ENCODE results near the gene MDGA2.

MDGA2 gene

GRCh38 chr14:46988312-46988711, 687.1 kb downstream of the MDGA2 start:
- no peak overlapping the region for H3K4me3 ChIP-seq (replicated peaks; ENCODE audit: low read depth, low read length)
- DNase-seq (ENCODE audit: extremely low read depth, insufficient read length), result no peak
- no peaks in the 10 kb centered on the region for H3K36me3 ChIP-seq (ENCODE audit: control insufficient read depth, insufficient read depth, low read length)
- TF ChIP-seq, protein P1, sequence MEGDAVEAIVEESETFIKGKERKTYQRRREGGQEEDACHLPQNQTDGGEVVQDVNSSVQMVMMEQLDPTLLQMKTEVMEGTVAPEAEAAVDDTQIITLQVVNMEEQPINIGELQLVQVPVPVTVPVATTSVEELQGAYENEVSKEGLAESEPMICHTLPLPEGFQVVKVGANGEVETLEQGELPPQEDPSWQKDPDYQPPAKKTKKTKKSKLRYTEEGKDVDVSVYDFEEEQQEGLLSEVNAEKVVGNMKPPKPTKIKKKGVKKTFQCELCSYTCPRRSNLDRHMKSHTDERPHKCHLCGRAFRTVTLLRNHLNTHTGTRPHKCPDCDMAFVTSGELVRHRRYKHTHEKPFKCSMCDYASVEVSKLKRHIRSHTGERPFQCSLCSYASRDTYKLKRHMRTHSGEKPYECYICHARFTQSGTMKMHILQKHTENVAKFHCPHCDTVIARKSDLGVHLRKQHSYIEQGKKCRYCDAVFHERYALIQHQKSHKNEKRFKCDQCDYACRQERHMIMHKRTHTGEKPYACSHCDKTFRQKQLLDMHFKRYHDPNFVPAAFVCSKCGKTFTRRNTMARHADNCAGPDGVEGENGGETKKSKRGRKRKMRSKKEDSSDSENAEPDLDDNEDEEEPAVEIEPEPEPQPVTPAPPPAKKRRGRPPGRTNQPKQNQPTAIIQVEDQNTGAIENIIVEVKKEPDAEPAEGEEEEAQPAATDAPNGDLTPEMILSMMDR (IDR thresholded peaks at IDR 0.05; ENCODE audit: insufficient read depth, low read length, poor library complexity, severe bottlenecking), result no peak
- no peaks in the 10 kb centered on the region for H3K27me3 ChIP-seq (replicated peaks; ENCODE audit: control insufficient read depth, insufficient read depth, low read length)

DNA sequence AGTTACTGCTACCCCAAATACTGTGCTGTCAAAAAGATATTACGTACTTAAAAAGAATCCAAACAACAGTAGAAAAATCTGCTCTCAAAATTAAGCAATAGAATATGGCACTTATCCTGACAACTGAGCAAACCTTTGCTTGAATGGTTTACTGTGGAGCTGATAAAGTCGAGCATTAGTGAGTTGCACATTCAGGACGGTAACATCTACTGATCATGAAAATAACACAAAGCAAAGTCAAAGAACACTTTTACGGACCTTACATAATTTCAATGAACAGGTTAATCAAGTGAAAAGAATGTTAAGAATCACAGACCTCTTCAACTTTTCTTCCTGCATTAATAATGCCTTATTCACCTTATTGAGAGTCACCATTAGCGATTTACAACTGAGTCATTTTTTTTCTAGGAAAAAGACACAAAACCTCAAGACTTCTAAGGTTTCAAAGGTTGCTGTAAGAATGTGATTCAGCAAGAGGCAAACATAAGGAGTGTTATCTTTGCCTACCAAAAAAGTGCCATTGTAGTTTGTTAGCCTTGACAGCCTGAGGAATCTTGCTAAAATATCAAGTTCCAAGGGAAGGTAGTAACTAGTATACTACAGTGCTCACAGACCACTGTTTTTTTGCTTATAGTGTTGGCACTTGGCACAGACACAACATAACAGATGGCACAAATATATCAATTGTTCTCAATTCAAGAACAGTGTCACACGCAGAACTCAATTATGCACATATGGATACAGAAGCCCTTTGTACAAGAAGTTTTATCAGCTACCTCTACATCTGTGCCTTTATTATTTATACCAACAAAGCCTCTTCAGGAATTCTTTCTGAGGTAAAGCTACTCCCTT, 689.6 kb downstream of the MDGA2 start:
- no peak overlapping the region for H3K4me3 ChIP-seq (replicated peaks; ENCODE audit: low read depth, low read length)
- H3K36me3 ChIP-seq (ENCODE audit: control insufficient read depth, insufficient read depth, low read length), result no peaks in the 10 kb centered on the region
- TF ChIP-seq, protein P1 (IDR thresholded peaks at IDR 0.05; ENCODE audit: insufficient read depth, low read length, poor library complexity, severe bottlenecking), result no peak
- DNase-seq (ENCODE audit: extremely low read depth, insufficient read length), result no peak
- no peaks in the 10 kb centered on the region for H3K27me3 ChIP-seq (replicated peaks; ENCODE audit: control insufficient read depth, insufficient read depth, low read length)

DNA sequence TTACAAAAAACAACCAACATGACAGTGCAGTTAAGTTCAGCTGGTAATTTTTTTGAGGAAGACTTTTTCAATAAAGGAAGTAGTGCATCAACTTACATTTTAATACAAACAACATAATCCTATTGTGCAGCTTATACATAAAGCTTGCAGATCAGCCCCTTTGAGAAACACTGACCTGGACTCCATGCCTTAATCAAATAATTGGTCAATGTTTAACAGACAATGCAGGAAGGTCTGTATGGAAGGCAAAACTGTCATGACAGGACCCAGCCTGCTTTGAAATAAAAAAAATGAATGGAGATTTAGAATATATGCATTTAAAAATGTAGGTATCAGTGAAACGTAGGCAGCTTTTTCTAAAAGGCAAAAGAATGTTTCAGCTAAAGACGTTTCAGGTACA, 702.1 kb downstream of the MDGA2 start:
- H3K27me3 ChIP-seq (replicated peaks; ENCODE audit: control insufficient read depth, insufficient read depth, low read length), result no peaks in the 10 kb centered on the region
- no peak for DNase-seq (ENCODE audit: extremely low read depth, insufficient read length)
- H3K4me3 ChIP-seq (replicated peaks; ENCODE audit: low read depth, low read length), result no peak overlapping the region
- TF ChIP-seq, protein P1 (IDR thresholded peaks at IDR 0.05; ENCODE audit: insufficient read depth, low read length, poor library complexity, severe bottlenecking), result no peak
- no peaks in the 10 kb centered on the region for H3K36me3 ChIP-seq (ENCODE audit: control insufficient read depth, insufficient read depth, low read length)

DNA sequence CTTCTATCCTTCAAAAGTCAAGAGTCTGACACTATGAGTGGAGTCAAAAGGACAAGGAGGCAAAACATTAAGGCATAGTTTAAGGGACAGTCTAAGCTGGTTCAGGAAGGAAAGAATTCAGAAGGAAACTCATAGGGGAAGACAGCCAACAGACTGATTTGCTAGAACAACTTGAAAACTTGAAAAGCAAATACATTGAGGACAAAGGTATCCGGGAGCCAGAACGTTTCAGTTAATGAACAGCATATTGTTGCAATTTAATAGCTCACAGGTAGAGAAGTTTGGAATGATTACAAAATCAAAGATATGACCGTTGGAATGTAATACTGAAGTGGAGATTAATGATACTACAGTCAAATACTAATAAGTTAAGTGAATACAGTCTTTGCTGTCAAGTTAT, 711.0 kb downstream of the MDGA2 start:
- TF ChIP-seq, protein P1 (IDR thresholded peaks at IDR 0.05; ENCODE audit: insufficient read depth, low read length, poor library complexity, severe bottlenecking), result no peak
- no peaks in the 10 kb centered on the region for H3K27me3 ChIP-seq (replicated peaks; ENCODE audit: control insufficient read depth, insufficient read depth, low read length)
- H3K4me3 ChIP-seq (replicated peaks; ENCODE audit: low read depth, low read length), result no peak overlapping the region
- no peak for DNase-seq (ENCODE audit: extremely low read depth, insufficient read length)
- no peaks in the 10 kb centered on the region for H3K36me3 ChIP-seq (ENCODE audit: control insufficient read depth, insufficient read depth, low read length)

GRCh38 chr14:46951103-46951502, 724.3 kb downstream of the MDGA2 start:
- H3K36me3 ChIP-seq (ENCODE audit: control insufficient read depth, insufficient read depth, low read length), result no peaks in the 10 kb centered on the region
- TF ChIP-seq, protein P1 (IDR thresholded peaks at IDR 0.05; ENCODE audit: insufficient read depth, low read length, poor library complexity, severe bottlenecking), result no peak
- no peaks in the 10 kb centered on the region for H3K27me3 ChIP-seq (replicated peaks; ENCODE audit: control insufficient read depth, insufficient read depth, low read length)
- DNase-seq (ENCODE audit: extremely low read depth, insufficient read length), result no peak
- no peak overlapping the region for H3K4me3 ChIP-seq (replicated peaks; ENCODE audit: low read depth, low read length)

All from GM06990 (cell line).